Chondrocyte (in vitro differentiated cells): ENCODE measurements around the gene SHKBP1. TPM values are rescaled to one million over a fixed set of nuclear protein-coding genes. Genes with fewer than 3 reads are reported as not detected.

Experiments
- DNase-seq: peaks from one replicate; pipeline ENCODE4 v3.0.0; 2021; ENCODE audit warnings: mixed read lengths, low spot score
- H3K27ac Mint-ChIP-seq: one replicate; pipeline ENCODE4 v1.8.0; 2021; ENCODE audit warnings: mild to moderate bottlenecking, moderate library complexity, mixed read lengths; ENCODE audit not compliant: unreplicated experiment
- H3K27me3 Mint-ChIP-seq: 2 replicates; pipeline ENCODE4 v1.8.0; 2021; ENCODE audit warnings: low read depth, mixed read lengths
- H3K36me3 Mint-ChIP-seq: 2 replicates; pipeline ENCODE4 v1.8.0; 2021; ENCODE audit warnings: low read depth, mixed read lengths
- H3K4me1 Mint-ChIP-seq: 2 replicates; pipeline ENCODE4 v1.8.0; 2021; ENCODE audit warnings: low read depth, mild to moderate bottlenecking, mixed read lengths
- H3K4me3 Mint-ChIP-seq: one replicate; pipeline ENCODE4 v1.8.0; 2021; ENCODE audit warnings: mild to moderate bottlenecking, moderate library complexity, mixed read lengths; ENCODE audit not compliant: unreplicated experiment
- H3K9me3 Mint-ChIP-seq: 2 replicates; pipeline ENCODE4 v1.8.0; 2021; ENCODE audit warnings: low read depth, mixed read lengths
- total RNA-seq: library from RNA; stranded (reverse); gene quantifications from 3 replicates; pipeline ENCODE4 v1.2.1, GENCODE V29; 2021
- TF ChIP-seq, protein P1 (sequence below): fragments of 200-600 bp; sonication (generic); IDR thresholded peaks from 2 replicates; pipeline ENCODE4 v1.5.0; 2021; ENCODE audit warnings: antibody characterized with exemption, mild to moderate bottlenecking, moderate library complexity

SHKBP1 gene
- total RNA-seq, 1 donor from 2014 or later: 46.8 TPM

DNA sequence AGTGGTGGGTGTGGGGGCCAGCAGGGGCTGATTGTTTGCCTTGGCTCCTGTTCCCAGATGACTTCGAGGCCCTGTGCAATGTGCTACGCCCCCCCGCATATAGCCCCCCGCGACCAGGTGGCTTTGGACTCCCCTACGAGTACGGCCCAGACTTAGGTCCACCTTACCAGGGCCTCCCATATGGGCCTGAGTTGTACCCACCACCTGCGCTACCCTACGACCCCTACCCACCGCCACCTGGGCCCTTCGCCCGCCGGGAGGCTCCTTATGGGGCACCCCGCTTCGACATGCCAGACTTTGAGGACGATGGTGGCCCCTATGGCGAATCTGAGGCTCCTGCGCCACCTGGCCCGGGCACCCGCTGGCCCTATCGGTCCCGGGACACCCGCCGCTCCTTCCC is 50.2 kb downstream of the SHKBP1 start:
- TF ChIP-seq, protein P1, sequence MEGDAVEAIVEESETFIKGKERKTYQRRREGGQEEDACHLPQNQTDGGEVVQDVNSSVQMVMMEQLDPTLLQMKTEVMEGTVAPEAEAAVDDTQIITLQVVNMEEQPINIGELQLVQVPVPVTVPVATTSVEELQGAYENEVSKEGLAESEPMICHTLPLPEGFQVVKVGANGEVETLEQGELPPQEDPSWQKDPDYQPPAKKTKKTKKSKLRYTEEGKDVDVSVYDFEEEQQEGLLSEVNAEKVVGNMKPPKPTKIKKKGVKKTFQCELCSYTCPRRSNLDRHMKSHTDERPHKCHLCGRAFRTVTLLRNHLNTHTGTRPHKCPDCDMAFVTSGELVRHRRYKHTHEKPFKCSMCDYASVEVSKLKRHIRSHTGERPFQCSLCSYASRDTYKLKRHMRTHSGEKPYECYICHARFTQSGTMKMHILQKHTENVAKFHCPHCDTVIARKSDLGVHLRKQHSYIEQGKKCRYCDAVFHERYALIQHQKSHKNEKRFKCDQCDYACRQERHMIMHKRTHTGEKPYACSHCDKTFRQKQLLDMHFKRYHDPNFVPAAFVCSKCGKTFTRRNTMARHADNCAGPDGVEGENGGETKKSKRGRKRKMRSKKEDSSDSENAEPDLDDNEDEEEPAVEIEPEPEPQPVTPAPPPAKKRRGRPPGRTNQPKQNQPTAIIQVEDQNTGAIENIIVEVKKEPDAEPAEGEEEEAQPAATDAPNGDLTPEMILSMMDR: no peak
- Mint-ChIP-seq H3K9me3 (no peaks in the 10 kb centered on the region), H3K36me3 (peaks cover 26% of the 10 kb centered on the region), H3K4me1 (peaks cover 33% of the 10 kb centered on the region), H3K4me3 (no peak overlapping the region), H3K27ac (no peak overlapping the region), H3K27me3 (no peaks in the 10 kb centered on the region)
- no peak for DNase-seq

DNA sequence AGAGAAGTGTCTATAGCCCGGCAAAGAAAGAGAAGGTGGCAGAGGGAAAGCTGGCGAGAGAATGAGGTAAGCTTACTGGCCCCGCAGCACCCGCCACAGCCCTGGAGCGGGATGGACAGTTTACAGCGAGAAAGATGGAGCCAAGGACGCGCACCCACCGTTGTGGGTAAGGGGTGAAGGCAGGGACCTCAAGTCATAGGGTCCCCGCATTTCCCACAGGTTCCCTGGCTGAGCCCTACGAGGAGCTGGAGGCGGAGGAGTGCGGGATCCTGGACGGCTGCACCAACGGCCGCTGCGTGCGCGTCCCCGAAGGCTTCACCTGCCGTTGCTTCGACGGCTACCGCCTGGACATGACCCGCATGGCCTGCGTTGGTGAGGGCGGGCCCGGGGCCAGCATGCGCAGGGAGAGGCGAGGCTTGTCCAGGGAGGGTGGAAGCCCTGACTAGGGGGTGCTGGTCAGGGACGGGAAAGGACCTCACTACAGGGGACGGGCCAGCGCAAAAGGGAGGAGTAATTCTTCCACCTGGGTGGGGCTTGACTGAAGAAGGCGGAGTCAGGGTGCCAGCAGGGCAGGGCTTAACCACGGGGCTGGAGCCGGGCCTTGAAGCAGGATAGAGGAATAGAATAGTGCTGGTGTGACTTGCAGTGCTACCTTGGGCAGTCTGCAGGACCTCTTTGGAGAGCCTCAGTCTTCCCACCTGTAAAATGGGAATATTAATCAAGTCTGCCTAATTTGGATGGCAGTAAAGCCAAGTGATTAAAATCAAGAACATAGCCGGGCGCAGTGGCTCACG is 51.0 kb downstream of the SHKBP1 start:
- H3K27ac Mint-ChIP-seq: no peak overlapping the region
- no peaks in the 10 kb centered on the region for H3K9me3 Mint-ChIP-seq
- no peaks in the 10 kb centered on the region for H3K27me3 Mint-ChIP-seq
- TF ChIP-seq, protein P1: no peak
- peaks cover 22% of the 10 kb centered on the region for H3K36me3 Mint-ChIP-seq
- H3K4me1 Mint-ChIP-seq: peaks cover 33% of the 10 kb centered on the region
- DNase-seq: no peak
- no peak overlapping the region for H3K4me3 Mint-ChIP-seq

DNA sequence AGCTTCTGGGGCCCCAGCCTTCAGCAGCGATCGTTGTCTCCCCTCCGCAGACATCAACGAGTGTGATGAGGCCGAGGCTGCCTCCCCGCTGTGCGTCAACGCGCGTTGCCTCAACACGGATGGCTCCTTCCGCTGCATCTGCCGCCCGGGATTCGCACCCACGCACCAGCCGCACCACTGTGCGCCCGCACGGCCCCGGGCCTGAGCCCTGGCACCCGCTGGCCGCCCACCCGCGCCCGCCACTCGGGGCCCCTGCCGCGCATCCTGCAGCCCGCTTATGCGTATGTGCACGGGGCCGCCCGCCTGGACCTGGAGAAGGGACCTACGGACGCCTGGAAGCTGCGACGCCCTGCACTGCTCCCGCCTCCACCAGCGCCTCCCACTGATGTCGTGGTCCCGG is 52.7 kb downstream of the SHKBP1 start:
- no peak for DNase-seq
- Mint-ChIP-seq H3K4me1 (peaks cover 33% of the 10 kb centered on the region), H3K27me3 (no peaks in the 10 kb centered on the region), H3K4me3 (no peak overlapping the region), H3K27ac (no peak overlapping the region), H3K9me3 (no peaks in the 10 kb centered on the region), H3K36me3 (peaks cover 20% of the 10 kb centered on the region)
- TF ChIP-seq, protein P1: no peak

DNA sequence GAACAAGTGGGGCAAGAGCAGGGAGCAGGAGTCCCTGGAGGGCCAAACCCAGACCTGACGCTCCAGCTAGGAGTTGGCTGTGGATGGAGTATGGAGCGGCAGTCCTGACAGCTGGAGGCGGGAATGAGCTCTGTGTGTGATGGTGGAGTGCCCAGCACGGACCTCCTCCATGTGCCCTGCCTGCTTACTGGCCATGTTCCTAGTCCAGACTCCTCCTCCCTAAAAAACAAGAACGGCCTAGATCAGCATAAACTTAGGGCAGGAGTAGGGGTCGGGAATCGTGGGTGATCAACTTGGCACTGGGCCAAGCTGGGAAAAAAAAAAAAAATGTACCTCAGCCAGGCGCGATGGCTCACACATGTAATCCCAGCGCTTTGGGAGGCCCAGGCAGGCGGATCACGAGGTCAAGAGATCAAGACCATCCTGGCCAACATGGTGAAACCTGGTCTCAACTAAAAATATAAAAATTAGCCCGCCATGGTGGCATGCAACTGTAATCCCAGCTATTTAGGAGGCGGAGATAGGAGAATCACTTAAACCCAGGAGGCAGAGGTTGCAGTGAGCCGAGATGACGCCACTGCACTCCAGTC is 54.0 kb downstream of the SHKBP1 start:
- TF ChIP-seq, protein P1: no peak
- H3K36me3 Mint-ChIP-seq: peaks cover 12% of the 10 kb centered on the region
- no peaks in the 10 kb centered on the region for H3K9me3 Mint-ChIP-seq
- H3K4me1 Mint-ChIP-seq: peaks cover 31% of the 10 kb centered on the region
- H3K27me3 Mint-ChIP-seq: no peaks in the 10 kb centered on the region
- no peak for DNase-seq
- H3K4me3 Mint-ChIP-seq: no peak overlapping the region
- H3K27ac Mint-ChIP-seq: no peak overlapping the region

DNA sequence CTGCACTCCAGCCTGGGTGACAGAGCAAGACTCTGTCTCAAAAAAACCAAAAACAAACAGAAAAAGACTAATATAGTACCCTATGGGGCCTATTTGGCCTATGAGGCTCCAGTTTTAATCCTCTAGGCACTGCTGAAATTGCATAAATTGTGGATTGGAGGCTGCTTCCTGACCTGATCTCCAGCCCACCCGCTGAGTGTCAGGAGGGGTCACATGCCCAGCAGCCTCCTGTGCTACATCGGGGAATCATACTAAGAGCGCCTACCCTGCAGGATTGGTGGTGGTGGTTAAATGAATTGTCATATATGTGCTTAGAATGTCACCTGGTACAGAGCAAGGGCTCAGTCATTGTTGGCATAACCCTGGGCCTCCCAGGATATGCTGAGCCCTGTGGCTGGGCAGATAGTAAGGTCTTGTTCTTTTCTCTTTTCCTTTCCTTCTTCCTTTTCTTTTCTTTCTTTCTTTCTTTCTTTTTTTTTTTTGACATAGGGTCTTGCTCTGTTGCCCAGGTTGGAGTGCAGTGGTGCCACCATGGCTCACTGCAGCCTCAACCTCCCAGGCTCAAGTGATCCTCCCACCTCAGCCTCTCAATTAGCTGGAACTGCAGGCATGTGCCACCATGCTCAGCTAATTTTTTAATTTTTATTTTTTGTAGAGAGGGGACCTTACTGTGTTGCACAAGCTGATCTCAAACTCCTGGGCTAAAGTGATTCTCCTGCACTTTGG is 55.8 kb downstream of the SHKBP1 start:
- no peak overlapping the region for H3K4me3 Mint-ChIP-seq
- DNase-seq: no peak
- no peaks in the 10 kb centered on the region for H3K9me3 Mint-ChIP-seq
- TF ChIP-seq, protein P1: no peak
- H3K27me3 Mint-ChIP-seq: no peaks in the 10 kb centered on the region
- H3K4me1 Mint-ChIP-seq: peaks cover 26% of the 10 kb centered on the region
- no peak overlapping the region for H3K27ac Mint-ChIP-seq
- peaks cover 7% of the 10 kb centered on the region for H3K36me3 Mint-ChIP-seq
